IPS DF 19.7 (cell line): ENCODE measurements around the gene MAP7D1.
"Not testable (repeated sequence)": the region's sequence is repeated elsewhere in the genome, so short reads cannot be mapped to it uniquely, and the experiment has no call there.

Experiments used
- DNase-seq: peaks from one replicate; pipeline ENCODE4 v3.0.0-alpha.2; 2013; ENCODE audit warnings: low read depth, low spot score

MAP7D1 gene

GRCh38 chr1:36168514-36168913 lies 12.6 kb downstream of the MAP7D1 start:
- DNase-seq: no peak

GRCh38 chr1:36170643-36171412 lies 14.9 kb downstream of the MAP7D1 start:
- DNase-seq: no peak

GRCh38 chr1:36172017-36172747 lies 16.2 kb downstream of the MAP7D1 start:
- DNase-seq: no peak

- no peak for DNase-seq
Observed at GRCh38 chr1:36172983-36173382, 17.0 kb downstream of the MAP7D1 start.

GRCh38 chr1:36174713-36175112 lies 18.8 kb downstream of the MAP7D1 start:
- no peak for DNase-seq

GRCh38 chr1:36175137-36176095 lies 19.5 kb downstream of the MAP7D1 start:
- DNase-seq: no peak

GRCh38 chr1:36176106-36176949 lies 20.4 kb downstream of the MAP7D1 start:
- no peak for DNase-seq

- no peak for DNase-seq
Observed at GRCh38 chr1:36177589-36178431, 21.9 kb downstream of the MAP7D1 start.

GRCh38 chr1:36178471-36179219 lies 22.7 kb downstream of the MAP7D1 start:
- DNase-seq: peak; percentile 83

GRCh38 chr1:36179220-36179600 lies 23.2 kb downstream of the MAP7D1 start:
- DNase-seq: no peak

- no peak for DNase-seq
Observed at GRCh38 chr1:36182734-36183133, 26.8 kb downstream of the MAP7D1 start.

GRCh38 chr1:36183309-36183856 lies 27.4 kb downstream of the MAP7D1 start:
- no peak for DNase-seq

- DNase-seq: peak; percentile 75
Observed at GRCh38 chr1:36187800-36188593, 32.0 kb downstream of the MAP7D1 start.

- DNase-seq: not testable (repeated sequence)
Observed at GRCh38 chr1:36196805-36197204, 40.8 kb downstream of the MAP7D1 start.

GRCh38 chr1:36198641-36199040 lies 42.7 kb downstream of the MAP7D1 start:
- no peak for DNase-seq

GRCh38 chr1:36199934-36200741 lies 44.2 kb downstream of the MAP7D1 start:
- no peak for DNase-seq

GRCh38 chr1:36203027-36203553 lies 47.1 kb downstream of the MAP7D1 start:
- no peak for DNase-seq
